Measurements from ENCODE around the gene NCKAP5.

The NCKAP5 gene

DNA sequence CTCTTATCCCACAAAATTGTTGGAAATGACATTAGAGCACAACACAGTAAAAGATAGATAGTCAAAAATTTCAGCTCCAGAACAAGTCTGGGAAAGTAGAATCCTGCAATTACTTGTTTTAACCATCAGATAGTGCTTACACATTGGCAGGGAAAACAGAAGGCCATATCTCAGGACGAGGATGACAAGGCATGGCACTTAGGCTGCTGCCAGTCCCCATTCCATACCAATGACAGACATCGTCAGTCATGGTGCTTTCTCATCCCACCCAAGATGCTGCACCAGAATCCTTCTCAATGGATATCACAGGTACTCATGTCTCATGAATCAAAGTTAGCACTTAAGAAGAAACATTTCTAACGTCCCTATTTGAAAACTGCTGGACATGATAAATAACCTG lies 187.3 kb downstream of the NCKAP5 start:
- DNase-seq (ENCODE audit: low read depth in 2 of 2): no peak

DNA sequence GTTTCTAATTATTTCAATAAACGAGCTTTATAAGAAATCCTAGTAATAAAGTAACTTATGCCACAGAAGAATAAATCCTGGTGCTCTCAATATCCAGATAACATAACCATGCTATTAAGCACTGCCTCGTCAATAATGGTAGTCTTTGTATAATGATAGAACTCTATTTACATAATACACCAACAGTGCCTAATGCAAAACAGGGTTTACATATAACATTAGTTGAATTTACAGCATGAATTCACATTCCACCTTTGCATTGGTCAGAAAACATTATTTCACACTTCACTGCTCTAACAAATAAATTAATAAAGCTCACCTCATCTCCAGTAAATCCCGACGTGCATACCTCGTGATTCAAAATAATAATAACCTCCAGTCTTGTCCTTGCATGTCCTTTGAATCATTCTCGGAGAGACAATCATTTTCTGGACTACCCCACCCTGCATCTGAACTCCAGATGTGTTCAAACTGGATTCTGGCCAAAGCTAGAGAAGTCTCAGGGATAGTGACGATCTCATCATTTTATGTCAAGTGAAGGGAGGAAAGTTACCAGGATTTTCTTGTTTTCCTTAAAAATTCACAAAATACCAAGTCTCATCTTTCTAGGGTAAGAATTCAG lies 189.2 kb downstream of the NCKAP5 start:
- DNase-seq (ENCODE audit: low read depth in 2 of 2): no peak

DNA sequence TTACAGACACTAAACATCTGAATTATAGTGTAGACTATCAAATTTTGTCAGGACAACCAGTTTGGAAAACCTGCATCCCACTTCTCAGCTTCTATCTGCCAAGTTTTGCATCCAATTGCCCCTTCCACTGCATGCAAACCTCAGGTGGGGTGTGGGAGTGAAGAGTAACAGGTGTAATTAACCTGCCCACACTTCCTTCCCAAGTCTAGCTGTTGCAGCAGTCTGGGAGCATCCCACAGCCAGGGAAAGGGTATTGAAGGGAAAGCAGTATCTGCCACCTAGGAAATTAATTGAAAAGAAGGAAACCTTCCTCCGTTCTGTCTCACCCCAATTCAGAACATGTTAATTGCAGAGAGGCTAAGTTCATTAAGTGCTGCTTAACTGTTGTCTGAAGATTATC lies 189.9 kb downstream of the NCKAP5 start:
- no peak for DNase-seq (ENCODE audit: low read depth in 2 of 2)

GRCh38 chr2:133377599-133377998 lies 190.7 kb downstream of the NCKAP5 start:
- DNase-seq (ENCODE audit: low read depth in 2 of 2): no peak

DNA sequence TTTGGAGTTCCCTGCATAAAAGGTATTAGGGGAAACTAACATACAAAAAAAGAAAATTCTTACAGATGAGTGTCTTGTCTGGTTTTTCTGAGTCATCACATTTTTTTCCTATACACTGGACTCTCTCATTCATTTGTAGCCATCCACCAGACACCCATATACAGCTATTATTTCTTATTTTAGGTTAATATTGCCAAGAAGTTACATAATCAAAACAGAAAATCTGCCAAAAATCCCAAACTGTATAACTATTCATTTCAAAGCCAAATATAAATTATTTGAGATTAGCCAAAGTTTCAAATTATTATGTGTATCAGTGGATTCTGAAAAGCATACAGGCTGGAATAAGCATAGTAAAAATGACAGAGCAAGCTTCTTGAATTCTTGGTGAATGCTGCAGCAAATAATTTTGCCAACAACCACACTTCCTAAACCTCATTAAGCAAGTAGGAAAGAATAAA lies 191.2 kb downstream of the NCKAP5 start:
- no peak for DNase-seq (ENCODE audit: low read depth in 2 of 2)

- no peak for DNase-seq (ENCODE audit: low read depth in 2 of 2)
These were observed 193.5 kb downstream of the NCKAP5 start for GRCh38 chr2:133374781-133375180.

- no peak for DNase-seq (ENCODE audit: low read depth in 2 of 2)
These were observed 197.0 kb downstream of the NCKAP5 start for GRCh38 chr2:133371286-133371685.

GRCh38 chr2:133369901-133370658 lies 198.2 kb downstream of the NCKAP5 start:
- DNase-seq (ENCODE audit: low read depth in 2 of 2): no peak

GRCh38 chr2:133365117-133365516 lies 203.1 kb downstream of the NCKAP5 start:
- DNase-seq (ENCODE audit: low read depth in 2 of 2): no peak

DNA sequence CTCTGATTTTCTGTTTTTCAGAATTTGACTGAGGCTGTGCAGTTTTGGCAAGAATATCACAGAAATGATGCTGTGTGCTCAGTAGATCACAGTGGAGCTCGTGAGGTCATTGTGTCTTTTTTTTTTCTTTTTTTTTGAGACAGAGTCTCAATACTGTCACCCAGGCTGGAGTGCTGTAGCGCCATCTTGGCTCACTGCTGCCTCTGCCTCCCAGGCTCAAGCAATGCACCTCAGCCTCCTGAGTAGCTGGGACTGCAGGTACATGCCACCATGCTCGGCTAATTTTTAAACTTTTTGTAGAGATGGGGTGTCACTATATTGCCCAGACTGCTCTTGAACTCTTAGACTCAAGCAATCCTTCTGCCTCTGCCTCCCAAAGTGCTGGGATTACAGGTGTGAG lies 203.6 kb downstream of the NCKAP5 start:
- no peak for DNase-seq (ENCODE audit: low read depth in 2 of 2)

GRCh38 chr2:133363884-133364283 lies 204.4 kb downstream of the NCKAP5 start:
- no peak for DNase-seq (ENCODE audit: low read depth in 2 of 2)

DNA sequence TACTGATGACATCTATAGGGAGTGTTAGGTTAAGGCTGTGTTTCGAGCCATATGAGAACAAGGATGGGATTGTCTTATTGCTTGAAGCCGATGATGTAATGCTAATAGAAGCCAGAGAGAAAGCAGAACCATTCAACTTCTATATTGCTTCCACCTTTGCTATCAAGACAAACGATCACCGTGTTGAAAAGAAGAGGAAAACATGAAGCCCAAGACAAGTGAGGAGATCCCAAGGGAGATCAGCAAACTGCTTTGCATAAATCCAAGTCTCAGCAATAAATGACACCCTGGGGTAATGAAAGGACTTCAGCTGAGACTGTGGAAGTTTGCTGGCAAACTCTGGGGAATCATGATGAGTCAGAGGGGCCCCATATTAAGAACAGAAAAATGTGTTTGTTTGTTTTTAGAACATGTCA lies 206.2 kb downstream of the NCKAP5 start:
- DNase-seq (ENCODE audit: low read depth in 2 of 2): no peak

- no peak for DNase-seq (ENCODE audit: low read depth in 2 of 2)
These were observed 207.4 kb downstream of the NCKAP5 start for GRCh38 chr2:133360882-133361281.

- DNase-seq (ENCODE audit: low read depth in 2 of 2): no peak
These were observed 208.1 kb downstream of the NCKAP5 start for GRCh38 chr2:133360190-133360589.

DNA sequence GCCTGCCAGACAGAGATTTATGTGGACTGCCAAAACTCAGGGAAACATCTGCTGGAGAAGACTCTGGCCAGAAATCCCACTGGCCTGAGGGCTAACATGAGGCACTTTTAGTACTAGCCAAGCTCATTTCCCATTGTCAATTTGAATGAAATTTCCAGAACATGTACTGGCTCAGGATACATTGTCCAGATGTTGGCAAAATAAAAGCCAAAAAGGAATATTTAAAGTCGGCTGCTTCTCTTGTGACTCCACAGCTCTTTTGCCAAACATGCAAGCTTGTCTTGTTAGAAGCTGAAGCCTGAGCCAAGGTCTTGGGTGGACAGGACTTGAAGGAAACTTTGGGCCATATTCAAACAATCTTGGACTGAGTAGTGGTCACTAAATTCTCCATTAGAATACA lies 215.5 kb downstream of the NCKAP5 start:
- no peak for DNase-seq (ENCODE audit: low read depth in 2 of 2)

DNA sequence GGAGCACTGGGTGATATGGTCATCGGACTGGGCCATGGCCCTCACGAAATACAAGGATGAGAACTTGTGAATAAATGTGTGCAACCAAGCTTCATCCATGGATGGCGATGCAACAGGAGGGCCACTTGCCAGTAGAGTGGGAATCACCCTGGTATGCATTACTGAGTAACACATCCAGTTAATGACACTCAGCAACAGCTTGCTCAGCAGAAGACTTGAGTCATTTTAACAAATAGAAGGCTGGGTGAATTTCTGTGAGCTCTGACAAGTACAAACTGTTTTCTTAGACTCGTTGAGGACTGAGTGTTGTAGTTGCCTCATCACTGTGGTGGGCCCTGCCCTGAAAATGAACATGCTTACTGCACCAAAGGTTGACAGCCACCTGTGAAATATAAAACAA lies 221.6 kb downstream of the NCKAP5 start:
- DNase-seq (ENCODE audit: low read depth in 2 of 2): no peak

DNA sequence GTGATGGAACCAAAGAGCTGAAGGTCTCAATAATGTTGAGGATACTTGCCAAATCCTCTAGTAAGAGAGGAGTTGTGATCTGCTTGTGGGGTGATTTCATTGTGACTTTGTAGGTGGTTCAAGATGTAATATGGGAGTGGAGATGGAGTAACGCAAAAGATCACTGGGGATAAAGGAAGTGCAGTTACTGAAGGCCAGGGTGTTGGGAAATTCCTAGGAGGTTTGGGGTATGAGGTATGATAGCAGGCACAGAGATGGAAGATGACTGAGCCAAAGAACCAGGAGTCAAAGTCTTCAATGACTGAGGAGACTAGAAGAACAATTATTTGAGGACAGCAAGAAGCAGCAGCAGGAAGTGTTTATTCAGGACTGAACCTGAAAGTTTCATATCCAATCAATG lies 222.6 kb downstream of the NCKAP5 start:
- DNase-seq (ENCODE audit: low read depth in 2 of 2): no peak

DNA sequence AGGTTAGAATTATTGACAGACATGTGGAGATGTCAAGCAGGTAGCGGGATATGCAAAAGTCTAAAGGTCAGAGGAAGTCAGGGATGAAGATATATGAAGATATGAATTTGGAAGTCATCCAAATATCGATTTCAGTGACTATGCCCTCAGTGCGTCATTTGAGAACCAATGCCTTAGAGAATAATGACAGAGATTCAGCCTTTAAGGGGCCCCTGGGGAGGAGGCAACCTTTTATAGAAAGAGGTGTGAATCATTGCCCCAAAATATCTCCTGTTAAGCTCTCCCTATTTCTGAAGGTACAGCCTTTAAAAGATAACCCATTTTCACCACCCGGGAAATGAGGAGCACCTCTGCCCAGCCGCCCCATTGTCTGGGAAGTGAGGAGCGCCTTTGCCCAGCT lies 223.4 kb downstream of the NCKAP5 start:
- no peak for DNase-seq (ENCODE audit: low read depth in 2 of 2)

DNA sequence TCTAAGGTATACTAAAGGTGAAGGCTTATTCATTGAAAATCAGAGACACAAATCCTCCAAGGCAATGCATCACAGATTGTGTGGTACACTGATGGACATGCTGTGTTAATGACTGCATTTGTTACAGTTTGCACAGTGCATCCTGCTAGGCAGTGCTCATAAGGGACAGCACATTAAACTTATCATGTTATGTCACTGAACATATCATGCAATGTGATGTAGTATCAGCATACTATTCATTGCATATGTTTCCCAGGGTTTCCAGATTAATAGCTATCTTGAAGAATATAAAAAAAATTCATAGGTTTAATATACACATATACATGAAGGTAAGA lies 225.3 kb downstream of the NCKAP5 start:
- DNase-seq (ENCODE audit: low read depth in 2 of 2): no peak

- no peak for DNase-seq (ENCODE audit: low read depth in 2 of 2)
These were observed 225.8 kb downstream of the NCKAP5 start for GRCh38 chr2:133342286-133343017.

GRCh38 chr2:133341575-133341974 lies 226.7 kb downstream of the NCKAP5 start:
- DNase-seq (ENCODE audit: low read depth in 2 of 2): no peak

DNA sequence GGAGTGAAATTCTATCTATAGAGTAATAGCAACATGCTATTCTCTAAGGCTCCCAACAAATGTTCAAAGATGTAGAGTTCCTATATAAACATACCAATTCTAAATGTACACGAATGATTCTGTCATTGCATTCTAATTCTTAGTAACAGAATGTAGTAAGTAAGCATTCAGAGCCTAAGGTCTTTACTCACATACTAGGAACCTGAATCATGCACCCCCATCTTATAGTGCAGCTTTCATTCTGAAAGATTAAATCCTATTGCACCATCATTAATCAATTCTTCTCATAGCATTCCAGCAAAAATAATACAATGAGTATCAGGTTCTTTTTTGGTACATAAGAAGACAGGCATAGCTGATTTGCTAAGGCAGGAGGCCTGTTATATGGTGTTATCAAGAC lies 230.0 kb downstream of the NCKAP5 start:
- no peak for DNase-seq (ENCODE audit: low read depth in 2 of 2)

DNA sequence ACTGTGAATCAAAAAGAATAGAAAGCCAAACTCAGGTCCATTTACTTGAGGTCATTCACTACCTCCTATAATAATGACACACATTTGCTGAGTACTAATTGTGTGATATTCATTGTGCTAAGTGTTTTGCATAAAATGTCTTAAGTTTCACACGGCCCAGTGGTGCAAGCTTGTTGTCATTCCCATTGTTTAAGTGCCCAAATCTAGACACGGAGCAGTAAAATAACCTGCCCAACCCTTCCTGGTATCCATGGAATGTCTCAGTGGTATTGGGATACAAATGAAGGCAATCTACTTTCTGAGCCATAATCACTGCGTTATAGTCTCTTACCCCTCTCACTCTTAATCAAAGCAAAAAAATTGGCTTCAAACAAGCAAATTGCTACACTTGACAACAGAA lies 233.3 kb downstream of the NCKAP5 start:
- DNase-seq (ENCODE audit: low read depth in 2 of 2): no peak

Measured in stimulated activated CD4-positive, alpha-beta T cell treated with anti-CD3 and anti-CD28 coated beads, Interleukin-12 subunit alpha, Interleukin-12 subunit beta, amount 100 ng/mL, for 24 hours (primary cell).